Stomach (tissue), 9 donors: ENCODE data around the gene TTC7B. TPM values are rescaled to one million over a fixed set of nuclear protein-coding genes. Genes with fewer than 3 reads are reported as not detected.

Experiments used
- DNase-seq, 2 donors: peaks; one replicate each; pipeline versions ENCODE4 v3.0.0 to v3.0.0-alpha.2; 2013 to 2019
- H3K27ac ChIP-seq, 5 donors: fragments of 200-600 bp in 4 of 5; sonication (generic) in 4 of 5; one replicate each; pipeline ENCODE4 v1.5.1; 2013 to 2019; ENCODE audit warnings: mild to moderate bottlenecking in 1 of 5, moderate library complexity in 1 of 5
- H3K27me3 ChIP-seq, 3 donors: fragments of 200-600 bp; sonication (generic); one replicate each; pipeline ENCODE4 v1.5.1; 2017 to 2019; ENCODE audit warnings: mixed run types in 1 of 3
- H3K36me3 ChIP-seq, 4 donors: fragments of 200-600 bp; sonication (generic); 1 replicate in 3 of 4; 2 replicates in 1 of 4; pipeline ENCODE4 v1.5.1; 2016 to 2019
- H3K4me1 ChIP-seq, 4 donors: fragments of 200-600 bp; sonication (generic); one replicate each; pipeline ENCODE4 v1.5.1; 2016 to 2019
- H3K4me3 ChIP-seq, 4 donors: fragments of 200-600 bp; sonication (generic) in 3 of 4; one replicate each; pipeline ENCODE4 v1.5.1; 2016 to 2019; ENCODE audit warnings: mild to moderate bottlenecking in 1 of 4
- H3K9me3 ChIP-seq, 4 donors: fragments of 200-600 bp; sonication (generic); one replicate each; pipeline ENCODE4 v1.5.1; 2016 to 2019
- EP300 ChIP-seq: sonication (generic); formaldehyde crosslinking; IDR thresholded peaks from one replicate; pipeline ENCODE4 v1.6.1; 2017; ENCODE audit warnings: antibody characterized with exemption
- POLR2A ChIP-seq, 4 donors: fragments of 450-650 bp; IDR thresholded peaks; one replicate each; pipeline ENCODE4 v1.6.1; 2016; ENCODE audit warnings: antibody characterized with exemption in 4 of 4, control low read depth in 2 of 4, mild to moderate bottlenecking in 1 of 4, moderate library complexity in 1 of 4
- POLR2AphosphoS5 ChIP-seq, 3 donors: sonication (generic); formaldehyde crosslinking; IDR thresholded peaks; one replicate each; pipeline ENCODE4 v1.6.1; 2016; ENCODE audit warnings: antibody characterized with exemption in 3 of 3
- WGBS, 5 donors: extraction: QIAGEN DNeasy Blood & Tissue Kit in 3 of 5; methylation state at CpG; one replicate each; pipeline versions ENCODE4 v1.1.5 to v1.1.7; 2013 to 2018; 5-methylcytosine and 5-hydroxymethylcytosine counted together
- intact Hi-C: fragments of 100-400 bp; cut with DNase I; formaldehyde crosslinking; loops from one replicate; pipeline ENCODE4 v1.15.1; 2023; ENCODE audit warnings: low total_unique reads
- polyA plus RNA-seq, 3 donors: library from polyadenylated mRNA; stranded (reverse); fragments of 200-250 nt; gene quantifications; one replicate each; pipeline ENCODE4 v1.2.3, GENCODE V29; 2013
- total RNA-seq, 5 donors: library from RNA; depleted of rRNA; stranded (reverse); fragments of >200 nt; gene quantifications; one replicate each; pipeline versions ENCODE4 v1.1.0 to v1.2.3, GENCODE V29; 2014 to 2016
- TF ChIP-seq, protein P1 (sequence below), 7 experiments: fragments of 450-650 bp in 4 of 7; fragments of 200-600 bp in 3 of 7; sonication (generic) in 3 of 7; IDR thresholded peaks; one replicate each; pipeline ENCODE4 v1.5.1; 2016 to 2019; ENCODE audit warnings: antibody characterized with exemption in 7 of 7, control low read depth in 2 of 7, mild to moderate bottlenecking in 1 of 7
- donor health status: healthy with polysubstance abuse.
- donor health status: Bipolar disorder and iron deficiency.
- donor health status: healthy.

Gene TTC7B
- total and polyA plus RNA-seq, 8 donors: 6.8 to 110 (median 17.7) TPM

DNA sequence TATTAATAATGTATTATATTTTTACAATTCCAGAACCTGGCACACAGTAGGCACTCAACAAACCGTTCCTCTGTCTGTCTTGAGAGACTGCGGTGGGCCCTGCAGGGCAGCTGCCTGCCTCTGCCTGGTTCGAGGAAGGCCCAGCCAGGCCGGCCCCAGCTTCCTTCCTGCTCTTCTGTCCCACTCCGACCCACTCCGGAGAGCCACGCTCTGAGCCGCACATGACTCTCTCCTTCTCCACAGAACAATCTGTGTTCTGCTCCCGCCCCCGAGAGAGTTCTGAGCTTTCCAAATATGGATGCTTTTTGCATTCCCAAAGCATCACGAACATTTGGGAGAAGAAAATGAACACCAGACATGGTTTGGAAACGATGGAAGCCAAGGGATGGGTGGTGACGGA is 57.3 kb downstream of the TTC7B start:
- Histone ChIP-seq H3K27me3 (no peaks in the 10 kb centered on the region), H3K27ac (peak overlapping the region in 4 of 5 donors; percentile 90 to 93 (median 92)), H3K4me1 (peaks cover 11 to 45% (median 24%) of the 10 kb centered on the region in 4 donors), H3K4me3 (peak overlapping the region; percentile 43 to 49 (median 45)), H3K9me3 (peaks cover 0 to 13% (median 6%) of the 10 kb centered on the region in 4 donors), H3K36me3 (no peaks in the 10 kb centered on the region)
- peak; percentile 38 to 59 for DNase-seq
- intact Hi-C loops: no loop called here
- TF ChIP-seq POLR2AphosphoS5 (IDR thresholded peaks at IDR 0.05) (peak in 2 of 3 donors; percentile 12 to 64), EP300 (no peak), POLR2A (IDR thresholded peaks at IDR 0.05) (no peak)
- TF ChIP-seq, protein P1, sequence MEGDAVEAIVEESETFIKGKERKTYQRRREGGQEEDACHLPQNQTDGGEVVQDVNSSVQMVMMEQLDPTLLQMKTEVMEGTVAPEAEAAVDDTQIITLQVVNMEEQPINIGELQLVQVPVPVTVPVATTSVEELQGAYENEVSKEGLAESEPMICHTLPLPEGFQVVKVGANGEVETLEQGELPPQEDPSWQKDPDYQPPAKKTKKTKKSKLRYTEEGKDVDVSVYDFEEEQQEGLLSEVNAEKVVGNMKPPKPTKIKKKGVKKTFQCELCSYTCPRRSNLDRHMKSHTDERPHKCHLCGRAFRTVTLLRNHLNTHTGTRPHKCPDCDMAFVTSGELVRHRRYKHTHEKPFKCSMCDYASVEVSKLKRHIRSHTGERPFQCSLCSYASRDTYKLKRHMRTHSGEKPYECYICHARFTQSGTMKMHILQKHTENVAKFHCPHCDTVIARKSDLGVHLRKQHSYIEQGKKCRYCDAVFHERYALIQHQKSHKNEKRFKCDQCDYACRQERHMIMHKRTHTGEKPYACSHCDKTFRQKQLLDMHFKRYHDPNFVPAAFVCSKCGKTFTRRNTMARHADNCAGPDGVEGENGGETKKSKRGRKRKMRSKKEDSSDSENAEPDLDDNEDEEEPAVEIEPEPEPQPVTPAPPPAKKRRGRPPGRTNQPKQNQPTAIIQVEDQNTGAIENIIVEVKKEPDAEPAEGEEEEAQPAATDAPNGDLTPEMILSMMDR (IDR thresholded peaks at IDR 0.05): no peak
- 43 to 61% (median 58%) methylated on average over 13 of the region's 13 CpGs for WGBS, 5 donors

DNA sequence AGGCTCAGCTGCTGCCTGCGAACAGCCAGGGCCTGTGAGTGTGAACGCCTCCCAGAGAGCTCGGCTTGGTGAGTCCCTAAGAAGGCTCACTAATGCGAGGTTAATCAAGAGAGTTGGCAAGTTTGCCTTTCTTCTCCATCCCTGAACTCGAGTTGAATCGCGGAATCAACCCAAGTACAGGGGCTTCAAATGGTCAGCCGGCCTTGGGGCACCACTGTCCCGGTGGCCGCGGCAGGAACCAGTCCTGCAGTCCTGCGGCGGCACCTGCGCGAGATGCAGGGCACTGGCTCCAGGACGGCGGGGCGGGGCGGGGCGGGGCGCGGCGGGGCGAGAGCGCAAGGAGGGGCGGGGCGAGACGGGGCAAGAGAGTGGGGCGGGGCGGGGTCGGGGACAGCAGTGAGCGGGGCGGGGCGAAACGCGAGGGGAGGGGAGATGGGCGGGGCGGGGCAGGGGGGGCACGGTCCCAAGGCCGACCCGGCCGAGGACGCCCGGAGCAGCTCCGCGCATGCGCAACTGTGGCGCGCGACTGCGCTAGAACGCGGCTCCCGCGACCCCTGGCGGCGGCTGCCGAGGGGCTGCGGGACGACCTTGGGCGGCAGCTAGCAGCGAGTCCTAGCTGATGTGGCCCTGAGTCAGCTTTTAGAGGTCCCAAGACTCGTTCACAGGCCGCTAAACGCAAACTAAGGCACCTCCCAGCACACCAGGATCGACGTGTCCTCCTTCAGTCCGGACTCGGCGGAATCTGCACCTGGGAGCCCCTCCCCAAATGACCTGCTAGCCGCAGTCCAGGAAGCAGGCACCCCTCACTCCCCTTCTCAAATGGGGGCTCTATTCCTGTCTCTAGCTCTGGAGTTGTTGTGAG is 58.0 kb downstream of the TTC7B start:
- no peaks in the 10 kb centered on the region for H3K27me3 ChIP-seq
- peaks cover 0 to 8% (median 6%) of the 10 kb centered on the region in 4 donors for H3K9me3 ChIP-seq
- peak; percentile 95 to 98 for DNase-seq
- intact Hi-C loops: no loop called here
- peak overlapping the region; percentile 43 to 49 (median 45) for H3K4me3 ChIP-seq
- no peak for TF ChIP-seq POLR2A (IDR thresholded peaks at IDR 0.05)
- TF ChIP-seq POLR2AphosphoS5 (IDR thresholded peaks at IDR 0.05): peak; percentile 61 to 91 (median 73)
- TF ChIP-seq, protein P1 (IDR thresholded peaks at IDR 0.05): peak in 5 of 7 experiments; percentile 74 to 91 (median 88)
- no peak for TF ChIP-seq EP300
- H3K36me3 ChIP-seq: no peaks in the 10 kb centered on the region
- H3K4me1 ChIP-seq: peaks cover 11 to 45% (median 24%) of the 10 kb centered on the region in 4 donors
- WGBS, 5 donors: 1 to 2% (median 1%) methylated on average over 18 to 70 of the region's 71 CpGs
- H3K27ac ChIP-seq: peak overlapping the region; percentile 74 to 93 (median 91)

DNA sequence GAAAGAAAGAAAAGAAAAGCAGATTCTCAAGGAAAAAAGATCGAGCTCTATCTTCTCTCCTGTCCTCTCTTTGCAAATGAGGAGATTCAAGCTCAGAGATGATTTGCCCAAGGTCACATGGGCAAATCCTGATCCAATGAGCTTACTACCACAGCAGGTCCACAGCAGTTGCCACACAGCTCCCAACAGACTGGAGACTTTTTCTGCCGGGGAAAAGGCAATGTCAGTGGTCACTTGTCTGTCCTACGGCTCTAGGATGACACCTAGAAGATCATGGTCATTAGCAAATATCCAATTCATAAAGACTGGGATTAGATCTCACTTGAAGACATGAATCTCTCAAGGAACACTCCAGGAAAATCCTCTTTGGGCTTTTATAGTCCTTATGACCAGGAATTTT is 58.8 kb downstream of the TTC7B start:
- peak overlapping the region in 3 of 4 donors; percentile 43 to 47 (median 43) for H3K4me3 ChIP-seq
- intact Hi-C loops: no loop called here

DNA sequence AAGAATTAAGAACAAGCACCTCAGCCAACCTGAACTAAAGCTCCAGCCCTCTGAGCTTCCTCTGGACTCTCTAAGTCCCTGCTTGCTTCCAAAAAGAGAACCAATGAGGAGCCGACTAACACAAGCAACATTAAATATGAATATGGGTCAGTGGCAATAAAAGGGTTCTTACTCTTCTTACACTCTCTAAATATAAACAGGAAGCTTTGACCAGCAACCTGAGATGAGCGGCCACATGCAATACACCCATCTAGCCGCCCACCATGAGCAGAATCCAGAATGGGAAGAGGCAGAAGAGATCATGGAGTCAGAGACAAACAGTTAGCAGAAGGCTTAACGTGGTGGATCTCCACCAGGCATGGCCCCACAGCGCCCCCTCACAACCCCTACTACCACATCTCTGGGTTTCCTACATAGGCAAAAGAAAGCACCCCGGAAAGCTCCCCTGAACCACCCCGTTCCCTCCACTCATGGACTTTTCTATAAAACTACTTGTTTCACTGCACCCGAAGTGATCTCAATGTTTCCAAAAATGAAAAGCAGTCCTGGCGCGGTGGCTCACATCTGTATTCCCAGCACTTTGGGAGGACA is 59.4 kb downstream of the TTC7B start:
- Histone ChIP-seq H3K36me3 (no peaks in the 10 kb centered on the region), H3K4me1 (peaks cover 11 to 45% (median 24%) of the 10 kb centered on the region in 4 donors), H3K9me3 (no peaks in the 10 kb centered on the region), H3K27me3 (no peaks in the 10 kb centered on the region), H3K27ac (peak overlapping the region in 2 of 5 donors; percentile 63 to 93), H3K4me3 (no peak overlapping the region)
- WGBS, 5 donors: 93 to 95% (median 94%) methylated on average over 10 of the region's 10 CpGs
- TF ChIP-seq, protein P1 (IDR thresholded peaks at IDR 0.05): no peak
- TF ChIP-seq EP300: no peak
- TF ChIP-seq POLR2A (IDR thresholded peaks at IDR 0.05): no peak
- no peak for TF ChIP-seq POLR2AphosphoS5 (IDR thresholded peaks at IDR 0.05)
- peak in 1 of 2 donors; percentile 20 for DNase-seq
- intact Hi-C loops: no loop called here

More for the DNA sequence above, 58.8 kb downstream of the TTC7B start:
- DNase-seq: peak in 1 of 2 donors; percentile 22
- peaks cover 0 to 3% (median under 1%) of the 10 kb centered on the region in 4 donors for H3K9me3 ChIP-seq
- no peaks in the 10 kb centered on the region for H3K27me3 ChIP-seq
- no peak for TF ChIP-seq POLR2AphosphoS5 (IDR thresholded peaks at IDR 0.05)
- TF ChIP-seq, protein P1 (IDR thresholded peaks at IDR 0.05): no peak
- 71 to 82% (median 77%) methylated on average over 3 of the region's 3 CpGs for WGBS, 5 donors
- H3K27ac ChIP-seq: peak overlapping the region in 4 of 5 donors; percentile 63 to 93 (median 78)
- no peaks in the 10 kb centered on the region for H3K36me3 ChIP-seq
- H3K4me1 ChIP-seq: peaks cover 11 to 45% (median 24%) of the 10 kb centered on the region in 4 donors
